Natural killer cell treated with Interleukin-12 subunit alpha and Interleukin-12 subunit beta and Interleukin-15 and Interleukin-18, amount 100 ng/mL, for 72 hours (primary cell): ENCODE measurements around the gene ALDOC. TPM values are rescaled to one million over a fixed set of nuclear protein-coding genes. Genes with fewer than 3 reads are reported as not detected.
"Not testable (repeated sequence)": the region's sequence is repeated elsewhere in the genome, so short reads cannot be mapped to it uniquely, and the experiment has no call there.

Experiments
- ATAC-seq, 2 donors: fragments of 150-1000 bp; cut with Tn5 transposase in 1 of 2; sonication (Bioruptor Pico), chemical (Tn5 transposase) in 1 of 2; 2 replicates each; pipeline ENCODE4 v1.10.0; 2021
- DNase-seq: peaks from one replicate; pipeline ENCODE4 v3.0.0; 2022; ENCODE audit warnings: low spot score
- H3K27ac Mint-ChIP-seq, 2 donors: 1 replicate in 1 of 2; 2 replicates in 1 of 2; pipeline ENCODE4 v1.8.0; 2022; ENCODE audit warnings: mixed read lengths in 2 of 2, mild to moderate bottlenecking in 1 of 2, moderate library complexity in 1 of 2
- H3K27me3 Mint-ChIP-seq, 2 donors: 1 replicate in 1 of 2; 2 replicates in 1 of 2; pipeline ENCODE4 v1.8.0; 2022; ENCODE audit warnings: mixed read lengths in 2 of 2
- H3K36me3 Mint-ChIP-seq: one replicate; pipeline ENCODE4 v1.8.0; 2022; ENCODE audit warnings: mixed read lengths
- H3K4me1 Mint-ChIP-seq, 2 donors: 1 replicate in 1 of 2; 2 replicates in 1 of 2; pipeline ENCODE4 v1.8.0; 2022; ENCODE audit warnings: low read depth in 2 of 2, mixed read lengths in 2 of 2, mild to moderate bottlenecking in 1 of 2
- H3K4me3 Mint-ChIP-seq: one replicate; pipeline ENCODE4 v1.8.0; 2022; ENCODE audit warnings: mixed read lengths
- H3K9me3 Mint-ChIP-seq: 2 replicates; pipeline ENCODE4 v1.8.0; 2022; ENCODE audit warnings: mixed read lengths
- total RNA-seq, 2 donors: library from RNA; stranded (reverse); gene quantifications; one replicate each; pipeline ENCODE4 v1.2.3, GENCODE V29; 2022

The ALDOC gene
- total RNA-seq: 100 to 1,000 TPM in 1 of 2 donors, 10 to 100 TPM in 1; 36.8 to 164 TPM

DNA sequence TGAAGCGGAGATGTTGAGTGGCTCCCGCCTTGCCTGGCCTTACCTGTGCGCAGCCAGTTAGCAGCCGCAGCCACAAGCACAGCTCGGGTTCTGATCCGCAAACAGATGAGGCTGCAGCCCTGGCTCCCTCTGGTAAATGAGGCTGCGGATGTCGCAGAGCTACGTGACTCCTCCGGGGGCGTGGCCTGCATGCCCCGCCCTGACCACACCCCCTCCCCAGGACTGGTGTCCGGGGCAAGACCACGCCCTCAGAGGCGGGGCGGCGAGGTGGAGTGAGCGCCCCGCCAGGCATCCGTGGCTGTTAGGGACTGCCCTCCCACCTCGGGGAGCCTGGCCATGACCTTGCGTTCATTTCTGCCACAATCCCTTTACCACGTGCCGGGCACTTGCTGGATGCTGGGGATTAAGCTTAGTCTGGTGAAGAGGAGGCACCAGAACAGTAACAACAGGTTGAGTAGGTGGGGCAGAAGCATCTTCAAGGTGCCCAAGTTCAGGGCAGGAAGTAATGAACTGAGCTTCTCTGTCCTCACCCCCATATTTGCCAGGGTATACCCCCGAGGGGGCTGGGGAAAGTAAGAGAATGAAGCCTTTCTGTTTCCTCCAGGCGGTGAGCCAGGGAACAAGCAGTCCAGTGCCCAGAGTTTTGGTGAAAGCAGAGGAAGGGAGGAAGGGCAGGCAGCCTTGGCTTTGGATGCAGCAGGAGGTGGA is at the start of gene ALDOC:
Gene ALDOC, minus strand, starts transcription at position 138 of the 708 bp plus-strand sequence. CDS start 1,363 bp downstream, outside the sequence.
- Mint-ChIP-seq H3K9me3 (no peaks in the 10 kb centered on the region), H3K4me1 (peaks cover 26 to 45% of the 10 kb centered on the region in 2 donors), H3K36me3 (peaks cover 10% of the 10 kb centered on the region), H3K27ac (peak within 1 kb of the TSS; percentile 71 to 90), H3K27me3 (no peaks in the 10 kb centered on the region), H3K4me3 (peak within 1 kb of the TSS; percentile 90)
- ATAC-seq (peak; percentile 98 to 99), DNase-seq (peak; percentile 99)

DNA sequence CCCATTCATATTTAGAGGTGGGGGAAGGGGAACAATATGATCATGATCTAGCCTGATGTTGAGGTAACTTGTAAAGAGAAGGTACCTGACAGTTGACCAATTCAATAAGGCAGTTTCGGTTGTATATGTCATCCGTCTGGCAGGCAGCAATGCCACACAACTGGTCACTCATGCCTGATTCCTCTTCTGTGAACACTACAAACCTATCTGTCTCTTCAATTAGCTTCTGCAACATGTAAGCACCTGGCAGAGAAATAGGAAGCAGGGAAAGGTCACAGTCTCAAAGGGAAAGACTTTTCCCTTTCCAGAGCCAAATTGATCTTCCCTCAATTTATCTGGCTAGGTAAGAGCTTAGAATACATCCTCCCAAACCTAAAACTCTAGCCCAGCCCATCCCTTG is 47.5 kb upstream of the ALDOC start:
- Mint-ChIP-seq H3K27ac (no peak overlapping the region), H3K36me3 (peaks cover 50% of the 10 kb centered on the region), H3K9me3 (no peaks in the 10 kb centered on the region), H3K4me1 (peaks cover 5 to 9% of the 10 kb centered on the region in 2 donors), H3K4me3 (no peak overlapping the region), H3K27me3 (no peaks in the 10 kb centered on the region)
- DNase-seq (no peak), ATAC-seq (no peak)

DNA sequence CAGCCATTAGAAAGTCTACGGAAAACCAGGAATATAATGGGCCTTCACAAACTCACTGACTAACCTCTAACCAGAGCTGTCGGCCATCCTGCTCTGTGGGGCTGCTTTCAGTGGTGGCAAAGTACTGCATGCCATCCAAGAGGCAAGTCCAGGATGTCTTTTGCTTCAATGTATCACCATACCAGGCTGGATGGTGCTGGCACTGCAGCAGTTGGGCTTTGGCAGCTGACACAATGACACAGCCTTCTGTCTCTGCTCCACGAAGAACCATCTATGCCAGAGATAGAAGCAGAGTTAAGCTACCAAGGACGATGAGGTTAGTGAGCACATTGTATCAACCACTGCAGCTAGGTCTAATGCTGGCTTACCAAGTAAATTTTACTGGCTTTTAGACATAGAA is 47.0 kb upstream of the ALDOC start:
- ATAC-seq (no peak), DNase-seq (no peak)
- Mint-ChIP-seq H3K36me3 (peaks cover 50% of the 10 kb centered on the region), H3K27ac (no peak overlapping the region), H3K4me3 (no peak overlapping the region), H3K9me3 (no peaks in the 10 kb centered on the region), H3K27me3 (no peaks in the 10 kb centered on the region), H3K4me1 (peaks cover 5 to 9% of the 10 kb centered on the region in 2 donors)

DNA sequence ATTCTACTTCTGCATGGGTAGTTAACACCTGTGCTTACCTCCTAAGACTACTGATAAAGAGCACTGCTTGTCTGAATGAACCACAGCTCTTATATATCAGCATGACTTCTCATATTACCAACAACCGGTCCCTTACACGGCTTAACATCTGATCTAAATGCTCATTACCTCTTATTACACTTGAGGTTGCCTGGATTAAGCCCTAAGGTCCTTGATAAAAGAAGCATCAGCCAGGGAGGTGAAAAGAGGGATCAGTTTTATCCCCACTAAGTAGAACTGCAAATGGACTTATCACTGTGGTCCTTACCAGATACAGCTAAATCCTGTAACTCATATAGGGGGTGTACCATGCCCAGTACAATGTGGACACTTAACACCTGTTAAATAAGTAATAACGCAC is 45.5 kb upstream of the ALDOC start:
- no peak for DNase-seq
- no peaks in the 10 kb centered on the region for H3K9me3 Mint-ChIP-seq
- no peak for ATAC-seq
- peaks cover 0 to 5% of the 10 kb centered on the region in 2 donors for H3K4me1 Mint-ChIP-seq
- no peaks in the 10 kb centered on the region for H3K27me3 Mint-ChIP-seq
- peaks cover 42% of the 10 kb centered on the region for H3K36me3 Mint-ChIP-seq
- no peak overlapping the region for H3K4me3 Mint-ChIP-seq
- H3K27ac Mint-ChIP-seq: no peak overlapping the region

DNA sequence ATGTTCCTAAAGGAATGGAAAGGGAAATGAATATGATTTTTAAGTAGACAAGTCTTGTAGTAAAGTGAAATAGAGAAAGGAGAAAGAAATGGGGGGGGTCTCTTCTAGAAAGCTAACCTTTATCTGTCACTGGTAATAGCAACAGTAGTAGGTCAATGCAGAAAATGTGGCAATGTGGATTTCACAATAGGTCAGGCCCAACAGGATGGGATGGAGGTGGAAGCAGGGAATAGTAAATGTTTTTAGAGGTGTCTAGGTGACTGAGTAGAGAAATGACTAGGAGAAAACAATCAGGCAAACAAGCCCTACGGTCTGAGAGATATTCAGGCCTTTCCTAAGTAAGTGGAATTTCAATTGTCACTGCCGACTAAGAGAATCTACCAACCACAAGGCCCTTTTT is 43.3 kb upstream of the ALDOC start:
- DNase-seq: no peak
- Mint-ChIP-seq H3K4me1 (peaks cover 0 to 2% of the 10 kb centered on the region in 2 donors), H3K36me3 (peaks cover 39% of the 10 kb centered on the region), H3K27ac (no peak overlapping the region), H3K27me3 (no peaks in the 10 kb centered on the region), H3K4me3 (no peak overlapping the region), H3K9me3 (no peaks in the 10 kb centered on the region)
- ATAC-seq: no peak

DNA sequence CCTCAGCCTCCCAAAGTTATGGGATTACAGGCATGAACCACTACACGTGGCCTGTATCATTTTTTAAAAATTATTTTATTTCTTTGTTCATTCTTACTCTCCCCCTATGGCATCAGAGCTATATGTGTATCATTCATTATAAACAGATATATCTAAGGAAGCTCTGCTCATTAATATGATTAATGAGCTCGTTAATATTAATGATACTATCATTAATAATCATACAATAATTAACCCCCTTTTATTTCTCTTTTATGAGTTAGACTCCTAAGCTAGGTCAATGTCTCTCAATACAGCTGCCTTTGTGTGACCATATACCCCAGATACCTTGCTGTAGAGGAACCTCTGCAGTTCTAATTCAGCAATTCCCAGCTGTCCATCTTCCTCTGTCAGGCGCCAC is 41.8 kb upstream of the ALDOC start:
- Mint-ChIP-seq H3K4me3 (no peak overlapping the region), H3K4me1 (peaks cover 0 to 4% of the 10 kb centered on the region in 2 donors), H3K27me3 (no peaks in the 10 kb centered on the region), H3K9me3 (no peaks in the 10 kb centered on the region), H3K36me3 (peaks cover 40% of the 10 kb centered on the region), H3K27ac (no peak overlapping the region)
- DNase-seq (no peak), ATAC-seq (no peak)

DNA sequence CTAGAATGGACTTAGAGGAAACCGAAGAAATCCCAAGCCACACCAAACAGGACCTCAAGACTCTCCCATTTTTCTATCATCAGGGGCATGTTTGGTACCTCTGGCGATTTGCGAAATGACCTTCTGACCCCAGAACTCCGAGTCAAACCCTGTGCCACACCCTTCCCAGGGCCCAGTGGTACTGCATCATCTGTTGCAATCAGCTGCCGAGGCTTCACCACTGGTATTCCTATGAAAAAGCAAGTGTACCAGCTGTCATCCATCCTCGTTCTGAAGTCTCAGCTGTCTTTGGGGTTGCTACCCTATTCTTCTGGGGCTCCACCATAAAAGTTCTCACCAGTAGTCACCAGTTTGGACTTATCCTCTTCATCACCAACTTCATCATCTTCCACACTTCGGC is 39.6 kb upstream of the ALDOC start:
- Mint-ChIP-seq H3K27ac (no peak overlapping the region), H3K27me3 (no peaks in the 10 kb centered on the region), H3K4me3 (no peak overlapping the region), H3K9me3 (no peaks in the 10 kb centered on the region), H3K4me1 (peaks cover 0 to 4% of the 10 kb centered on the region in 2 donors), H3K36me3 (peaks cover 30% of the 10 kb centered on the region)
- ATAC-seq: no peak
- no peak for DNase-seq

DNA sequence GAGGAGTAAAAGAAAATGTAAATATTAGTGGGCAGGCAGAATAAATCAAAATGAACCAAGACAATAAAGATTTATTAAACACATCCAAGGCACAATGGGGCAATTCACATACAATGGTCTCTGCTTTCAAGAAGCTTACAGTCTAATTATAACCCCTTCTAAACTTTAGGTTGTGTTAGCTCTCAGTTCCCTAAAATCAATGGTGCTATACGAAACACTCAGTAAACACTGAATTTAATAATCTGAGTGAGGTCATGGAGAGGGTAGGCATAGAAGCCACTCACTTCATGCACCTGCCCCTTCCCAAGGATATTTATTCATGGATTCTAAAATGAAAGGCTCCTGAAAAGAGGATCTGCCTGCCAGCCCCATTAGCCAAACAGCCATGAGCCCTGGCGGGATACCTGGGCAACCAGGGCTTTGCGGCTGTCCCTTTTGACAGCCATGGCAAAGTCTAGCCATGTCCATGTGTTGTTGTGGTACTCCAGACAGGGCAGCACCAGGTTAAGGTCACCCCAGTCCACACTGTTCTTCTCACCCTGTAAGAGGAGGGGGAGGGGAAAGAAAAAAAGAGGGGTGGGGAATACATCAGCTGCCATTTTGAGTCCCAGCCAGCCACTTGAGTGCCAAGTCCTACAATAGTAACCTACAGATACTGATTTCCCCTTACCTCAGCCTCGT is 38.7 kb upstream of the ALDOC start:
- DNase-seq: no peak
- peaks cover 0 to 4% of the 10 kb centered on the region in 2 donors for H3K4me1 Mint-ChIP-seq
- H3K27me3 Mint-ChIP-seq: no peaks in the 10 kb centered on the region
- H3K9me3 Mint-ChIP-seq: no peaks in the 10 kb centered on the region
- no peak overlapping the region for H3K27ac Mint-ChIP-seq
- ATAC-seq: no peak
- H3K4me3 Mint-ChIP-seq: no peak overlapping the region
- H3K36me3 Mint-ChIP-seq: peaks cover 24% of the 10 kb centered on the region

DNA sequence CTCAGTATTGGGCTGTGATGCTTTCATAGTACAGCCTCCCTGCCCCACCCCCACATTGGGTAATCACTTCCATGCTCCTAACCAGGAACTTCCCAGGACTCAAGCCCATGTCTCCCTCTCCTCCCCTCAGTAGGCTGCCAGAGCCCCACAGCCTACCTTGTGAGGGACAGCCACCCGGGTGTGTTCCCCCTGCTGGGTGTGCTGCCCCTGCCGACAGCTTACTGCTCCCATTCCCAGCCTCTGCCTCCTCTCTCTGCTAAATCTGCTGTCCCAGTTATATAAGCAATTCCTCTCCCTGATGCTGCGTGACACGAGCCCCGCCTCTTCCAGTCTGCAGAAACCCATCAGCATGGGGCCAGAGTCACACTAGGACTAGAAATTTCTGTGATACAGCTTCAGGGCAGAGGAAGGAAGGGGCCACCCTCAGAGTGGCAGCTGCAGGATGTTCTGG is 37.3 kb upstream of the ALDOC start, which contains the start of gene RSKR:
Gene RSKR, minus strand, starts transcription at position 255 of the 451 bp plus-strand sequence. Its CDS starts 24 bp downstream, at position 231.
- H3K36me3 Mint-ChIP-seq: peaks cover 15% of the 10 kb centered on the region

DNA sequence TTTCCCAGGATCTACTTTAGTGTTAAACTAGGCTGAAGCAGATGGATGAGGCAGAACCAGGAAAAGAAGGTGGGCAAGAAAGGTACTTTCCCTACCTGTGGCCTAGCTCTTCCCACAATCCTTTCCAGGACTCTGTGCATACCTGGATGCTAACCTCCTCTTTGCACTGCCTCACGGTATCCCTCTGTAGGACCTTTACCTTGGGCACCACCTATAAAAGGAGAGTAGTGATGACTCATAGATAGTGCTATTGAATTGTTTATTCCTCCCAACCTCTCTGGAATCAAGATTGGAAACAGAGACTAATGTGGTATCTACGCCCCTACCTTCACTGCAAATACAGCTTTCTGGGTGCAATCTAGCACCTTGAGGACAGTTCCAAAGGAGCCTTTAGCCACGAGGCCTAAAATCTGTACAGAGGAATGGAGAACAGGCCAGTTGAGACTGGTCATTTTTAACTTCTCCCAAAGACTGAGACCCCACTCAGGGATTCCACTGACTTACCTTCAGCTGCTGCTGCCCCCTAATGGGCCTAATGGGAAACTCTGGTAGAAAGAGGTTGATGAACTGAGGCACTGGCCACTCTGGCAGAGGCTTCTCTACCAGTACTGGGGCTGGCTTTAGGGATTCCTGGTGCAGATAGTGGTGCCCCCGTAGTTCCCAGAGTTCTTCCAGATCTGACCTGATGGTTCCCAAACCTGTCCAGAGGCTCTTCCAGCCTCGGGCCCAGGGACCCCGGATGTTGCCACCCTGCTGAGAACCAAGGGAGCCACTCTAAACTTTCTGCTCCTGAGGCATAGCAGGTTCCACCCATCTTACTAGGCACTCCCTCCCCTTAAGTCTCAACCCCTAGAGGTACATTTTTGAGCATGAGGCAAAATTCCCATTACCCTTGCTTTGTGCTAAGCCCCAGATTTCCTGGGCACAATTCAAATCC is 36.5 kb upstream of the ALDOC start:
- H3K9me3 Mint-ChIP-seq: no peaks in the 10 kb centered on the region
- ATAC-seq: peak in 1 of 2 donors; percentile 25
- no peaks in the 10 kb centered on the region for H3K27me3 Mint-ChIP-seq
- no peak overlapping the region for H3K27ac Mint-ChIP-seq
- H3K36me3 Mint-ChIP-seq: peaks cover 15% of the 10 kb centered on the region
- no peak for DNase-seq
- H3K4me3 Mint-ChIP-seq: no peak overlapping the region
- H3K4me1 Mint-ChIP-seq: peaks cover 0 to 4% of the 10 kb centered on the region in 2 donors

More for the DNA sequence above, 37.3 kb upstream of the ALDOC start, which contains the start of gene RSKR:
- no peaks in the 10 kb centered on the region for H3K27me3 Mint-ChIP-seq
- H3K9me3 Mint-ChIP-seq: no peaks in the 10 kb centered on the region
- H3K27ac Mint-ChIP-seq: no peak within 1 kb of the TSS
- H3K4me1 Mint-ChIP-seq: peaks cover 0 to 4% of the 10 kb centered on the region in 2 donors
- DNase-seq: no peak
- no peak for ATAC-seq
- H3K4me3 Mint-ChIP-seq: no peak within 1 kb of the TSS

DNA sequence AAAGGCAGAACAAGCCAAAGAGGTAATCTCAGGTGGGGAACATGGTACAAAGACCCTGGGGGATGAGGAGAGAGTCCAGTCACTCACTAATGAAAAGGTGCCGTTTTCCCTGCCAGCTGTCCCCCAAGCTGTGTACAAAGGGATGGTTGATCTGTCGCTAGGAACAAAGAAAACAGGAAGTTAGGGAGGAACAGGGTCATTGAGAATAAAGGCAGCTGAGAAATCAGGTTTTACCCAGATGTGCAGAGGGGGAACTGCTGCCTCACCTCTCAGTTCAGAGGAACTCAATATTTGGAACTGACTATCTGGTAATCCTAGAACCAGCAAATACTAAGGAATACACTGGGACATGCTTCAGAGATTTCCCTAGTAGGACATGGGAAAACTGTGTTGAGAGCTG is 35.8 kb upstream of the ALDOC start:
- Mint-ChIP-seq H3K27ac (no peak overlapping the region), H3K27me3 (no peaks in the 10 kb centered on the region), H3K9me3 (no peaks in the 10 kb centered on the region), H3K4me3 (no peak overlapping the region), H3K36me3 (peaks cover 15% of the 10 kb centered on the region), H3K4me1 (peaks cover 0 to 4% of the 10 kb centered on the region in 2 donors)
- DNase-seq: no peak
- ATAC-seq: no peak

DNA sequence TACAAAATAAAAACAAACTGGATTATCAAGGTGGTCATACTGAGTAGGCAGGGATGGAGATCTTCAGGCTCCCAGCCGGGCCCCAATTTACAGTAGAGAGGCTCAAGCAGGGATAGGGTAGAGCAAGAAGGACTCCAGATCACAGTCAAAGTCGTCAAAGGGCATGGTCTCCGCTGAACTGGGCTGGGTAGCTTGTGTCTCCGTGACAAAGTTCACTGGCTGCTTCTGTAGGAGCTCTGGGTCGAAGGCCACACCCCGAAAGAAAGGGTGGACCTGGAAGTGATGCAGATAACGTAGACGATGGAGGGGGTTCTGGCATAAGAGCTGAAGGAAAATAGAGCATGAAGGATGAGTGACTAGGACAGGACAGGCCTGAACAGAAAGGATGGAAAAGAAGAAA is 33.7 kb upstream of the ALDOC start:
- no peak for DNase-seq
- no peak overlapping the region for H3K4me3 Mint-ChIP-seq
- peaks cover 10% of the 10 kb centered on the region for H3K36me3 Mint-ChIP-seq
- no peaks in the 10 kb centered on the region for H3K27me3 Mint-ChIP-seq
- no peak overlapping the region for H3K27ac Mint-ChIP-seq
- peaks cover 0 to 4% of the 10 kb centered on the region in 2 donors for H3K4me1 Mint-ChIP-seq
- no peaks in the 10 kb centered on the region for H3K9me3 Mint-ChIP-seq
- ATAC-seq: no peak

DNA sequence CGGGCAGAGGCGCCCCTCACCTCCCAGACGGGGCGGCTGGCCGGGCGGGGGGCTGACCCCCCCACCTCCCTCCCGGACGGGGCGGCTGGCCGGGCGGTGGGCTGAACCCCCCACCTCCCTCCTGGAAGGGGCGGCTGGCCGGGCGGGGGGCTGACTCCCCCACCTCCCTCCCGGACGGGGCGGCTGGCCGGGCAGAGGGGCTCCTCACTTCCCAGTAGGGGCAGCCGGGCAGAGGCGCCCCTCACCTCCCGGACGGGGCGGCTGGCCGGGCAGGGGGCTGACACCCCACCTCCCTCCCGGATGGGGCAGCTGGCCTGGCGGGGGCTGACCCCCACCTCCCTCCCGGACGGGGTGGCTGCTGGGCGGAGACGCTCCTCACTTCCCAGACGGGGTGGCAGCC is 27.3 kb upstream of the ALDOC start:
- H3K4me1 Mint-ChIP-seq, H3K27ac Mint-ChIP-seq, ATAC-seq: not testable (repeated sequence)

More for the DNA sequence above, 27.3 kb upstream of the ALDOC start:
- not testable (repeated sequence) for H3K4me3 Mint-ChIP-seq, DNase-seq, H3K9me3 Mint-ChIP-seq, H3K27me3 Mint-ChIP-seq, H3K36me3 Mint-ChIP-seq
